ENCODE data around the gene MGMT. TPM values are rescaled to one million over a fixed set of nuclear protein-coding genes. Genes with fewer than 3 reads are reported as not detected.

Gene MGMT
- total RNA-seq, 1 experiment from 2014 or later, result 11.5 TPM

GRCh38 chr10:129764901-129765663, 298.0 kb downstream of the MGMT start:
- Histone ChIP-seq H3K27ac (ENCODE audit: low read depth, low read length) (no peak overlapping the region), H3K9me2 (ENCODE audit: insufficient read depth) (no peaks in the 10 kb centered on the region), H4K20me1 (ENCODE audit: insufficient read depth) (no peaks in the 10 kb centered on the region), H3K4me1 (ENCODE audit: control insufficient read depth in 1 of 2, insufficient read depth in 2 of 2, low read length in 2 of 2) (no peaks in the 10 kb centered on the region), H3K79me2 (ENCODE audit: insufficient read depth, low read length) (no peaks in the 10 kb centered on the region), H3K27me3 (ENCODE audit: insufficient read depth, low read length) (no peaks in the 10 kb centered on the region), H3K9ac (ENCODE audit: low read length) (no peak overlapping the region), H3K36me3 (ENCODE audit: control insufficient read depth in 1 of 2, insufficient read depth in 2 of 2, low read length in 2 of 2) (no peaks in the 10 kb centered on the region), H2AFZ (ENCODE audit: low read depth, low read length, poor library complexity, severe bottlenecking) (no peak overlapping the region), H3K4me3 (replicated peaks in 1 of 2; ENCODE audit: low read depth in 1 of 2, low read length in 2 of 2) (no peak overlapping the region), H3K9me3 (ENCODE audit: control insufficient read depth in 1 of 2, insufficient read depth in 1 of 2, low read depth in 1 of 2, low read length in 2 of 2) (no peaks in the 10 kb centered on the region), H3K4me2 (ENCODE audit: low read length) (no peak overlapping the region)
- intact Hi-C loops (cut with micrococcal nuclease), result no loop called here
- no TSS peak for BruUV-seq (replicated peaks)
- RAD21 ChIA-PET (ENCODE audit: low non-redundant PET in 1 of 2, low total read pairs in 2 of 2, uncharacterized antibody in 2 of 2, unreplicated experiment in 2 of 2), result no interaction called here
- POLR2A ChIA-PET, result no interaction called here
- TF ChIP-seq EZH2 (IDR thresholded peaks at IDR 0.05), result no peak
- no peak for TF ChIP-seq ELF1 (IDR thresholded peaks at IDR 0.05; ENCODE audit: borderline replicate concordance, low read depth)
- TF ChIP-seq CTCF (IDR thresholded peaks at IDR 0.05 in 2 of 3, conservative IDR thresholded peaks at IDR 0.05 in 1 of 3; ENCODE audit: borderline replicate concordance in 1 of 3, insufficient read depth in 1 of 3, low read depth in 2 of 3, low read length in 2 of 3), result no peak
- TF ChIP-seq REST (IDR thresholded peaks at IDR 0.05; ENCODE audit: low read depth), result no peak
- TF ChIP-seq ATF3 (IDR thresholded peaks at IDR 0.05), result no peak
- TF ChIP-seq ZNF274 (IDR thresholded peaks at IDR 0.05; ENCODE audit: low read depth, low read length), result no peak
- TF ChIP-seq TCF7L2 (IDR thresholded peaks at IDR 0.05; ENCODE audit: borderline replicate concordance, extremely low read depth, insufficient read depth, insufficient read length), result no peak
- no peak for TF ChIP-seq JUND (IDR thresholded peaks at IDR 0.05)
- TF ChIP-seq CEBPB (IDR thresholded peaks at IDR 0.05; ENCODE audit: low read depth), result no peak
- TF ChIP-seq EZH2phosphoT487 (IDR thresholded peaks at IDR 0.05; ENCODE audit: borderline replicate concordance), result no peak
- TF ChIP-seq RAD21 (IDR thresholded peaks at IDR 0.05; ENCODE audit: low read depth), result no peak
- no peak for TF ChIP-seq POLR2A (IDR thresholded peaks at IDR 0.05; ENCODE audit: borderline replicate concordance, extremely low read depth, insufficient read depth, insufficient read length)
- TF ChIP-seq MAX (IDR thresholded peaks at IDR 0.05), result no peak
- no peak for TF ChIP-seq ZFX (IDR thresholded peaks at IDR 0.05)
- TF ChIP-seq ZBTB33 (IDR thresholded peaks at IDR 0.05; ENCODE audit: extremely low read depth, insufficient replicate concordance, low read length), result no peak
- no peak for TF ChIP-seq SP1 (IDR thresholded peaks at IDR 0.05; ENCODE audit: low read depth)
- TF ChIP-seq SIN3A (IDR thresholded peaks at IDR 0.05; ENCODE audit: low read depth), result no peak
- CTCF ChIA-PET, result no interaction called here
- DNase-seq (ENCODE audit: low read depth, low spot score), result no peak
- no peak for ATAC-seq
